Keratinocyte (primary cell): ENCODE measurements around the gene GRIP1. TPM values are rescaled to one million over a fixed set of nuclear protein-coding genes. Genes with fewer than 3 reads are reported as not detected.

Experiments used
- DNase-seq: peaks from one replicate; pipeline ENCODE4 v3.0.0-alpha.2; 2011; ENCODE audit warnings: low read depth, missing footprints, low spot score
- FAIRE-seq: peaks from 2 replicates; lab custom pipeline; 2011; peaks lifted over from hg19 to GRCh38; lab: Jason Lieb, UNC
- H2AFZ ChIP-seq: 2 replicates; pipeline ENCODE4 v1.6.0; 2012; ENCODE audit warnings: low read length, control low read depth, inconsistent platforms; ENCODE audit not compliant: control insufficient read depth
- H3K27ac ChIP-seq: 2 replicates; pipeline ENCODE4 v1.5.1; 2011; ENCODE audit warnings: low read length; ENCODE audit not compliant: control insufficient read depth, insufficient read depth
- H3K27me3 ChIP-seq: 3 replicates; pipeline ENCODE4 v1.6.0; 2011; ENCODE audit warnings: low read length; ENCODE audit not compliant: control insufficient read depth, insufficient read depth; ENCODE audit errors: extremely low read depth
- H3K36me3 ChIP-seq, 2 experiments: 2 replicates in 1 of 2; 3 replicates in 1 of 2; pipeline ENCODE4 v1.5.1; 2011; ENCODE audit warnings: low read length in 2 of 2, mild to moderate bottlenecking in 1 of 2; ENCODE audit not compliant: control insufficient read depth in 2 of 2, insufficient read depth in 2 of 2; ENCODE audit errors: extremely low read depth in 1 of 2
- H3K4me1 ChIP-seq: 3 replicates; pipeline ENCODE4 v1.5.1; 2011; ENCODE audit warnings: low read length; ENCODE audit not compliant: control insufficient read depth, insufficient read depth; ENCODE audit errors: extremely low read depth
- H3K4me2 ChIP-seq: 3 replicates; pipeline ENCODE4 v1.6.0; 2011; ENCODE audit warnings: low read depth, low read length; ENCODE audit not compliant: control insufficient read depth, insufficient read depth; ENCODE audit errors: extremely low read depth
- H3K4me3 ChIP-seq, 3 experiments: fragments of 200-600 bp in 1 of 3; sonication (generic) in 1 of 3; 2 replicates in 2 of 3; 3 replicates in 1 of 3; pipeline ENCODE4 v1.5.1; 2011 to 2016; ENCODE audit warnings: low read length in 3 of 3, mild to moderate bottlenecking in 3 of 3, control low read depth in 2 of 3, inconsistent platforms in 1 of 3, low read depth in 1 of 3, mixed read lengths in 1 of 3, mixed run types in 1 of 3, moderate library complexity in 1 of 3; ENCODE audit not compliant: control insufficient read depth in 2 of 3, insufficient read depth in 2 of 3; ENCODE audit errors: extremely low read depth in 1 of 3
- H3K79me2 ChIP-seq: 2 replicates; pipeline ENCODE4 v1.6.0; 2012; ENCODE audit warnings: low read length; ENCODE audit not compliant: control insufficient read depth, insufficient read depth
- H3K9ac ChIP-seq: 3 replicates; pipeline ENCODE4 v1.6.0; 2011; ENCODE audit warnings: low read length; ENCODE audit not compliant: control insufficient read depth, insufficient read depth; ENCODE audit errors: extremely low read depth
- H3K9me1 ChIP-seq: 3 replicates; pipeline ENCODE4 v1.6.0; 2011; ENCODE audit warnings: low read length; ENCODE audit not compliant: control insufficient read depth, insufficient read depth; ENCODE audit errors: extremely low read depth
- H3K9me3 ChIP-seq: 2 replicates; pipeline ENCODE4 v1.5.1; 2012; ENCODE audit warnings: low read depth, low read length; ENCODE audit not compliant: control insufficient read depth
- H4K20me1 ChIP-seq: 3 replicates; pipeline ENCODE4 v1.6.0; 2011; ENCODE audit warnings: low read length; ENCODE audit not compliant: control insufficient read depth, insufficient read depth; ENCODE audit errors: extremely low read depth
- CTCF ChIP-seq, 3 experiments: IDR thresholded peaks in 1 of 3; conservative IDR thresholded peaks in 1 of 3; optimal IDR thresholded peaks in 1 of 3; 2 replicates in 2 of 3; 3 replicates in 1 of 3; pipeline versions ENCODE3 to v1.5.1; 2011; ENCODE audit warnings: low read length in 3 of 3, mild to moderate bottlenecking in 3 of 3, moderate library complexity in 2 of 3, control low read depth in 1 of 3, inconsistent platforms in 1 of 3; ENCODE audit not compliant: insufficient read depth in 2 of 3; ENCODE audit errors: extremely low read depth in 1 of 3
- EZH2 ChIP-seq: IDR thresholded peaks from one replicate; pipeline ENCODE4 v1.6.1; 2012; ENCODE audit warnings: inconsistent platforms, mild to moderate bottlenecking, low read length, moderate library complexity
- dilution Hi-C: fragments of 300-500 bp; cut with MboI; formaldehyde crosslinking; loops from one replicate; pipeline ENCODE4 v1.7.0; 2020; ENCODE audit warnings: low sequenced_read_pairs; ENCODE audit not compliant: extremely low pct_ligation_motif_present
- polyA plus RNA-seq, 5 experiments: library from polyadenylated mRNA; depleted of rRNA in 3 of 5; stranded (reverse) in 3 of 5; stranded (forward) in 1 of 5; unstranded in 1 of 5; fragments of >200 nt; gene quantifications; 1 replicate in 1 of 5; 2 replicates in 3 of 5; 3 replicates in 1 of 5; pipeline versions ENCODE4 v1.2.1 to v1.2.3, GENCODE V29; 2011 to 2012; ENCODE audit warnings: missing spikeins in 2 of 5, low read depth in 1 of 5, low replicate concordance in 1 of 5

GRIP1 gene
- polyA plus RNA-seq, 1 donor (not counting 4 experiments of a cell fraction or from before 2014, with no cell fraction given): 6.7 TPM

- Histone ChIP-seq H3K79me2 (no peaks in the 10 kb centered on the region), H3K27ac (no peak overlapping the region), H3K4me3 (no peak overlapping the region), H3K9me1 (no peaks in the 10 kb centered on the region), H3K4me1 (no peaks in the 10 kb centered on the region), H3K9ac (no peak overlapping the region), H3K4me2 (no peak overlapping the region), H2AFZ (no peak overlapping the region), H3K9me3 (no peaks in the 10 kb centered on the region), H3K36me3 (peaks cover 0 to 3% of the 10 kb centered on the region in 2 experiments), H3K27me3 (no peaks in the 10 kb centered on the region), H4K20me1 (no peaks in the 10 kb centered on the region)
- dilution Hi-C loops: no loop called here
- TF ChIP-seq CTCF (optimal IDR thresholded peaks at IDR 0.05 in 1 of 3, IDR thresholded peaks at IDR 0.05 in 1 of 3, conservative IDR thresholded peaks at IDR 0.05 in 1 of 3; ENCODE audit: extremely low read depth in 1 of 3, insufficient read depth in 2 of 3, low read length in 3 of 3) (no peak), EZH2 (no peak)
- FAIRE-seq: peak; percentile 36
- DNase-seq: no peak
Measured at GRCh38 chr12:66314278-66314677, 364.6 kb downstream of the GRIP1 start.

- Histone ChIP-seq H3K9me3 (no peaks in the 10 kb centered on the region), H3K27ac (no peak overlapping the region), H3K4me1 (no peaks in the 10 kb centered on the region), H3K4me3 (no peak overlapping the region), H3K27me3 (no peaks in the 10 kb centered on the region), H3K36me3 (peaks cover 0 to 3% of the 10 kb centered on the region in 2 experiments), H3K9me1 (no peaks in the 10 kb centered on the region), H3K4me2 (no peak overlapping the region), H3K79me2 (no peaks in the 10 kb centered on the region), H2AFZ (no peak overlapping the region), H3K9ac (no peak overlapping the region), H4K20me1 (no peaks in the 10 kb centered on the region)
- dilution Hi-C loops: no loop called here
- FAIRE-seq (peak; percentile 9), DNase-seq (no peak)
- TF ChIP-seq CTCF (optimal IDR thresholded peaks at IDR 0.05 in 1 of 3, IDR thresholded peaks at IDR 0.05 in 1 of 3, conservative IDR thresholded peaks at IDR 0.05 in 1 of 3; ENCODE audit: extremely low read depth in 1 of 3, insufficient read depth in 2 of 3, low read length in 3 of 3) (no peak), EZH2 (no peak)
Measured at GRCh38 chr12:66312189-66312588, 366.7 kb downstream of the GRIP1 start.
